ENCODE results near the gene TNFRSF1A. TPM values are rescaled to one million over a fixed set of nuclear protein-coding genes. Genes with fewer than 3 reads are reported as not detected.

Gene TNFRSF1A
- total RNA-seq, 1 experiment from 2014 or later = 59.9 TPM

GRCh38 chr12:6312529-6313325, 29.1 kb downstream of the TNFRSF1A start:
- no peak overlapping the region for H3K23ac ChIP-seq (ENCODE audit: insufficient read length, low read depth, low read length)
- no peaks in the 10 kb centered on the region for H3K9me3 ChIP-seq (ENCODE audit: control insufficient read depth, low read depth, low read length)
- no peak overlapping the region for H2BK20ac ChIP-seq (ENCODE audit: low read depth, low read length, poor library complexity, severe bottlenecking)
- H3K14ac ChIP-seq (ENCODE audit: insufficient read depth, low read length) = peak overlapping the region; percentile 16; the same call in 1 of the 2 replicates
- H3K4me2 ChIP-seq (ENCODE audit: insufficient read depth, insufficient read length, low read length) = no peak overlapping the region
- H3K9me3 Mint-ChIP-seq = no peaks in the 10 kb centered on the region
- TF ChIP-seq, protein P1, sequence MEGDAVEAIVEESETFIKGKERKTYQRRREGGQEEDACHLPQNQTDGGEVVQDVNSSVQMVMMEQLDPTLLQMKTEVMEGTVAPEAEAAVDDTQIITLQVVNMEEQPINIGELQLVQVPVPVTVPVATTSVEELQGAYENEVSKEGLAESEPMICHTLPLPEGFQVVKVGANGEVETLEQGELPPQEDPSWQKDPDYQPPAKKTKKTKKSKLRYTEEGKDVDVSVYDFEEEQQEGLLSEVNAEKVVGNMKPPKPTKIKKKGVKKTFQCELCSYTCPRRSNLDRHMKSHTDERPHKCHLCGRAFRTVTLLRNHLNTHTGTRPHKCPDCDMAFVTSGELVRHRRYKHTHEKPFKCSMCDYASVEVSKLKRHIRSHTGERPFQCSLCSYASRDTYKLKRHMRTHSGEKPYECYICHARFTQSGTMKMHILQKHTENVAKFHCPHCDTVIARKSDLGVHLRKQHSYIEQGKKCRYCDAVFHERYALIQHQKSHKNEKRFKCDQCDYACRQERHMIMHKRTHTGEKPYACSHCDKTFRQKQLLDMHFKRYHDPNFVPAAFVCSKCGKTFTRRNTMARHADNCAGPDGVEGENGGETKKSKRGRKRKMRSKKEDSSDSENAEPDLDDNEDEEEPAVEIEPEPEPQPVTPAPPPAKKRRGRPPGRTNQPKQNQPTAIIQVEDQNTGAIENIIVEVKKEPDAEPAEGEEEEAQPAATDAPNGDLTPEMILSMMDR (conservative IDR thresholded peaks at IDR 0.05) = no peak
- H2BK120ac ChIP-seq (ENCODE audit: low read depth, low read length, poor library complexity, severe bottlenecking) = no peak overlapping the region
- no peaks in the 10 kb centered on the region for H3K79me2 ChIP-seq (ENCODE audit: insufficient read depth, low read length)
- no peak overlapping the region for H4K8ac ChIP-seq (replicated peaks; ENCODE audit: insufficient read length, low read depth, low read length)
- H2BK15ac ChIP-seq (ENCODE audit: low read depth, low read length) = no peak overlapping the region
- H3K27me3 ChIP-seq (ENCODE audit: insufficient read depth, low read length) = no peaks in the 10 kb centered on the region
- H3K27ac ChIP-seq (ENCODE audit: insufficient read length, low read depth, low read length) = no peak overlapping the region
- H3K79me1 ChIP-seq (ENCODE audit: insufficient read depth, low read depth, low read length, poor library complexity, severe bottlenecking) = no peaks in the 10 kb centered on the region
- no peak overlapping the region for H3T11ph ChIP-seq (ENCODE audit: low read length)
- no peak overlapping the region for H2AFZ ChIP-seq (ENCODE audit: low read length)
- peaks cover 15 to 31% (median 25%) of the 10 kb centered on the region in 3 experiments for H3K36me3 Mint-ChIP-seq (ENCODE audit: insufficient read depth in 1 of 3, low read depth in 3 of 3)
- WGBS (ENCODE audit: extremely low coverage, insufficient read length, low lambda C conversion rate) = no CpG with 5 or more reads among the region's 11 CpGs
- no peak overlapping the region for H4K91ac ChIP-seq (ENCODE audit: insufficient read length, low read depth, low read length)
- peaks cover 30 to 39% of the 10 kb centered on the region in 2 experiments for H3K4me1 Mint-ChIP-seq
- H2AK5ac ChIP-seq (ENCODE audit: insufficient read length, low read length) = no peak overlapping the region
- 0 out of 5 replicates have a peak overlapping the region, but pooled peaks of 1 of the 2 experiments have one; percentile 53 for H3K4me3 Mint-ChIP-seq
- no peak overlapping the region for H4K5ac ChIP-seq (ENCODE audit: insufficient read length, low read depth, low read length)
- peak; percentile 93 for DNase-seq
- H2BK5ac ChIP-seq (ENCODE audit: insufficient read length, low read length) = no peak overlapping the region
- H3K27me3 Mint-ChIP-seq (ENCODE audit: low read depth) = peaks cover 20% of the 10 kb centered on the region
- no peak overlapping the region for H3K4ac ChIP-seq (ENCODE audit: low read depth, low read length)
- no peak overlapping the region for H3K9ac ChIP-seq (ENCODE audit: extremely low read depth, insufficient read length, low read length)
- H3K18ac ChIP-seq (ENCODE audit: insufficient read length, low read depth, low read length) = no peak overlapping the region
- peaks cover 3% of the 10 kb centered on the region; the same call in 1 of the 2 replicates for H3K4me1 ChIP-seq (ENCODE audit: insufficient read depth, low read length)
- no peak overlapping the region for H3K56ac ChIP-seq (ENCODE audit: insufficient read length, low read depth, low read length)
- peak overlapping the region in 2 of 3 experiments; percentile 80 to 90; a peak in 4 of 7 replicates for H3K27ac Mint-ChIP-seq
- no peak overlapping the region for H2BK12ac ChIP-seq (ENCODE audit: insufficient read length, low read depth, low read length)
- H3K23me2 ChIP-seq (ENCODE audit: insufficient read length, low read depth, low read length, poor library complexity, severe bottlenecking) = peaks cover 5% of the 10 kb centered on the region
- no peaks in the 10 kb centered on the region for H4K20me1 ChIP-seq (ENCODE audit: control insufficient read depth, insufficient read depth, insufficient read length)

Data from H9 (cell line).